Measurements from ENCODE around the gene TMCC3. TPM values are rescaled to one million over a fixed set of nuclear protein-coding genes. Genes with fewer than 3 reads are reported as not detected.

TMCC3 gene
- total and polyA plus RNA-seq, 4 donors = 0.81 to 2.3 (median 1.5) TPM

GRCh38 chr12:94634717-94635116 lies 15.6 kb downstream of the TMCC3 start:
- no peak overlapping the region for H3K4me3 ChIP-seq (ENCODE audit: low read depth in 1 of 3, low read length in 3 of 3)
- H3K36me3 ChIP-seq (ENCODE audit: control insufficient read depth in 4 of 4, insufficient read depth in 3 of 4, low read depth in 1 of 4, low read length in 3 of 4) = no peaks in the 10 kb centered on the region
- 91% methylated on average over 2 of the region's 2 CpGs for WGBS
- H3K4me1 ChIP-seq (ENCODE audit: control insufficient read depth in 4 of 4, insufficient read depth in 4 of 4, low read length in 3 of 4) = peaks cover 0 to 3% (median 0%) of the 10 kb centered on the region in 4 donors
- H3K27me3 ChIP-seq (ENCODE audit: control insufficient read depth in 4 of 4, insufficient read depth in 4 of 4, low read length in 3 of 4) = no peaks in the 10 kb centered on the region
- H3K9me3 ChIP-seq (ENCODE audit: control insufficient read depth in 4 of 4, low read length in 3 of 4) = no peaks in the 10 kb centered on the region
- no peak overlapping the region for H3K27ac ChIP-seq (ENCODE audit: low read depth in 1 of 2, low read length in 2 of 2)
- DNase-seq (ENCODE audit: low spot score) = no peak
- H3K9ac ChIP-seq (ENCODE audit: low read depth in 1 of 2, low read length in 2 of 2) = no peak overlapping the region
- TF ChIP-seq SP1 (IDR thresholded peaks at IDR 0.05) (no peak), FOXA1 (IDR thresholded peaks at IDR 0.05) (no peak), HNF4A (conservative IDR thresholded peaks at IDR 0.05) (no peak), GABPA (IDR thresholded peaks at IDR 0.05 in 1 of 2, conservative IDR thresholded peaks at IDR 0.05 in 1 of 2) (no peak), RXRA (IDR thresholded peaks at IDR 0.05) (no peak), JUND (IDR thresholded peaks at IDR 0.05) (no peak), RAD21 (IDR thresholded peaks at IDR 0.05) (no peak), HNF4G (IDR thresholded peaks at IDR 0.05) (no peak), ATF3 (IDR thresholded peaks at IDR 0.05) (no peak), NR2F2 (IDR thresholded peaks at IDR 0.05) (no peak)
- TF ChIP-seq, protein P1, sequence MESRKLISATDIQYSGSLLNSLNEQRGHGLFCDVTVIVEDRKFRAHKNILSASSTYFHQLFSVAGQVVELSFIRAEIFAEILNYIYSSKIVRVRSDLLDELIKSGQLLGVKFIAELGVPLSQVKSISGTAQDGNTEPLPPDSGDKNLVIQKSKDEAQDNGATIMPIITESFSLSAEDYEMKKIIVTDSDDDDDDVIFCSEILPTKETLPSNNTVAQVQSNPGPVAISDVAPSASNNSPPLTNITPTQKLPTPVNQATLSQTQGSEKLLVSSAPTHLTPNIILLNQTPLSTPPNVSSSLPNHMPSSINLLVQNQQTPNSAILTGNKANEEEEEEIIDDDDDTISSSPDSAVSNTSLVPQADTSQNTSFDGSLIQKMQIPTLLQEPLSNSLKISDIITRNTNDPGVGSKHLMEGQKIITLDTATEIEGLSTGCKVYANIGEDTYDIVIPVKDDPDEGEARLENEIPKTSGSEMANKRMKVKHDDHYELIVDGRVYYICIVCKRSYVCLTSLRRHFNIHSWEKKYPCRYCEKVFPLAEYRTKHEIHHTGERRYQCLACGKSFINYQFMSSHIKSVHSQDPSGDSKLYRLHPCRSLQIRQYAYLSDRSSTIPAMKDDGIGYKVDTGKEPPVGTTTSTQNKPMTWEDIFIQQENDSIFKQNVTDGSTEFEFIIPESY (IDR thresholded peaks at IDR 0.05) = no peak
- TF ChIP-seq, protein P2, sequence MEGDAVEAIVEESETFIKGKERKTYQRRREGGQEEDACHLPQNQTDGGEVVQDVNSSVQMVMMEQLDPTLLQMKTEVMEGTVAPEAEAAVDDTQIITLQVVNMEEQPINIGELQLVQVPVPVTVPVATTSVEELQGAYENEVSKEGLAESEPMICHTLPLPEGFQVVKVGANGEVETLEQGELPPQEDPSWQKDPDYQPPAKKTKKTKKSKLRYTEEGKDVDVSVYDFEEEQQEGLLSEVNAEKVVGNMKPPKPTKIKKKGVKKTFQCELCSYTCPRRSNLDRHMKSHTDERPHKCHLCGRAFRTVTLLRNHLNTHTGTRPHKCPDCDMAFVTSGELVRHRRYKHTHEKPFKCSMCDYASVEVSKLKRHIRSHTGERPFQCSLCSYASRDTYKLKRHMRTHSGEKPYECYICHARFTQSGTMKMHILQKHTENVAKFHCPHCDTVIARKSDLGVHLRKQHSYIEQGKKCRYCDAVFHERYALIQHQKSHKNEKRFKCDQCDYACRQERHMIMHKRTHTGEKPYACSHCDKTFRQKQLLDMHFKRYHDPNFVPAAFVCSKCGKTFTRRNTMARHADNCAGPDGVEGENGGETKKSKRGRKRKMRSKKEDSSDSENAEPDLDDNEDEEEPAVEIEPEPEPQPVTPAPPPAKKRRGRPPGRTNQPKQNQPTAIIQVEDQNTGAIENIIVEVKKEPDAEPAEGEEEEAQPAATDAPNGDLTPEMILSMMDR (IDR thresholded peaks at IDR 0.05; ENCODE audit: low read depth, low read length, missing input control) = no peak
- TF ChIP-seq, protein P3, sequence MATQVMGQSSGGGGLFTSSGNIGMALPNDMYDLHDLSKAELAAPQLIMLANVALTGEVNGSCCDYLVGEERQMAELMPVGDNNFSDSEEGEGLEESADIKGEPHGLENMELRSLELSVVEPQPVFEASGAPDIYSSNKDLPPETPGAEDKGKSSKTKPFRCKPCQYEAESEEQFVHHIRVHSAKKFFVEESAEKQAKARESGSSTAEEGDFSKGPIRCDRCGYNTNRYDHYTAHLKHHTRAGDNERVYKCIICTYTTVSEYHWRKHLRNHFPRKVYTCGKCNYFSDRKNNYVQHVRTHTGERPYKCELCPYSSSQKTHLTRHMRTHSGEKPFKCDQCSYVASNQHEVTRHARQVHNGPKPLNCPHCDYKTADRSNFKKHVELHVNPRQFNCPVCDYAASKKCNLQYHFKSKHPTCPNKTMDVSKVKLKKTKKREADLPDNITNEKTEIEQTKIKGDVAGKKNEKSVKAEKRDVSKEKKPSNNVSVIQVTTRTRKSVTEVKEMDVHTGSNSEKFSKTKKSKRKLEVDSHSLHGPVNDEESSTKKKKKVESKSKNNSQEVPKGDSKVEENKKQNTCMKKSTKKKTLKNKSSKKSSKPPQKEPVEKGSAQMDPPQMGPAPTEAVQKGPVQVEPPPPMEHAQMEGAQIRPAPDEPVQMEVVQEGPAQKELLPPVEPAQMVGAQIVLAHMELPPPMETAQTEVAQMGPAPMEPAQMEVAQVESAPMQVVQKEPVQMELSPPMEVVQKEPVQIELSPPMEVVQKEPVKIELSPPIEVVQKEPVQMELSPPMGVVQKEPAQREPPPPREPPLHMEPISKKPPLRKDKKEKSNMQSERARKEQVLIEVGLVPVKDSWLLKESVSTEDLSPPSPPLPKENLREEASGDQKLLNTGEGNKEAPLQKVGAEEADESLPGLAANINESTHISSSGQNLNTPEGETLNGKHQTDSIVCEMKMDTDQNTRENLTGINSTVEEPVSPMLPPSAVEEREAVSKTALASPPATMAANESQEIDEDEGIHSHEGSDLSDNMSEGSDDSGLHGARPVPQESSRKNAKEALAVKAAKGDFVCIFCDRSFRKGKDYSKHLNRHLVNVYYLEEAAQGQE (IDR thresholded peaks at IDR 0.05) = no peak

- DNase-seq (ENCODE audit: low spot score) = no peak
- WGBS = 73% methylated on average over 1 of the region's 1 CpG
- TF ChIP-seq, protein P2 (IDR thresholded peaks at IDR 0.05; ENCODE audit: low read depth, low read length, missing input control) = no peak
- TF ChIP-seq MAX (IDR thresholded peaks at IDR 0.05) (no peak), HNF4A (conservative IDR thresholded peaks at IDR 0.05) (no peak), JUND (IDR thresholded peaks at IDR 0.05) (no peak), ATF3 (IDR thresholded peaks at IDR 0.05) (no peak), TAF1 (conservative IDR thresholded peaks at IDR 0.05) (no peak), EGR1 (IDR thresholded peaks at IDR 0.05; ENCODE audit: low read depth in 2 of 2) (no peak)
These were observed 17.0 kb downstream of the TMCC3 start for GRCh38 chr12:94633401-94633800.

More at GRCh38 chr12:94633401-94633800, 17.0 kb downstream of the TMCC3 start:
- Histone ChIP-seq H3K9ac (ENCODE audit: low read depth in 1 of 2, low read length in 2 of 2) (no peak overlapping the region), H3K4me3 (ENCODE audit: low read depth in 1 of 3, low read length in 3 of 3) (no peak overlapping the region), H3K36me3 (ENCODE audit: control insufficient read depth in 4 of 4, insufficient read depth in 3 of 4, low read depth in 1 of 4, low read length in 3 of 4) (no peaks in the 10 kb centered on the region), H3K4me1 (ENCODE audit: control insufficient read depth in 4 of 4, insufficient read depth in 4 of 4, low read length in 3 of 4) (peaks cover 0 to 3% (median 0%) of the 10 kb centered on the region in 4 donors), H3K9me3 (ENCODE audit: control insufficient read depth in 4 of 4, low read length in 3 of 4) (no peaks in the 10 kb centered on the region), H3K27ac (ENCODE audit: low read depth in 1 of 2, low read length in 2 of 2) (no peak overlapping the region), H3K27me3 (ENCODE audit: control insufficient read depth in 4 of 4, insufficient read depth in 4 of 4, low read length in 3 of 4) (no peaks in the 10 kb centered on the region)

Data from liver (tissue), 9 donors.